ENCODE data around the gene INHBC.
A peak's percentile ranks its signal among the peaks of the same experiment; 100 is the strongest.

The INHBC gene

GRCh38 chr12:57452181-57452936 lies 17.8 kb downstream of the INHBC start (continued):
- TF ChIP-seq ZNF449 (tag by site-specific recombination; IDR thresholded peaks at IDR 0.05) (peak; percentile 90), ZNF416 (tag by site-specific recombination; IDR thresholded peaks at IDR 0.05) (no peak), ZSCAN30 (tag by site-specific recombination; IDR thresholded peaks at IDR 0.05) (no peak), HOXD13 (CRISPR knock-in tag; IDR thresholded peaks at IDR 0.05; ENCODE audit: borderline replicate concordance) (no peak), ZNF366 (tag by site-specific recombination; conservative IDR thresholded peaks at IDR 0.05) (no peak), GLIS1 (tag by site-specific recombination; IDR thresholded peaks at IDR 0.05) (peak; percentile 55), IKZF3 (tag by site-specific recombination; IDR thresholded peaks at IDR 0.05) (peak; percentile 52; the same call in 1 of the 2 replicates), ZFHX2 (tag by site-specific recombination; conservative IDR thresholded peaks at IDR 0.05) (peak; percentile 53; the same call in 1 of the 2 replicates), SP2 (tag by site-specific recombination; IDR thresholded peaks at IDR 0.05) (peak; percentile 22; the same call in 1 of the 2 replicates), ZIC2 (tag by site-specific recombination; IDR thresholded peaks at IDR 0.05) (peak; percentile 61), BCL11B (tag by site-specific recombination; IDR thresholded peaks at IDR 0.05; ENCODE audit: low read depth) (no peak), GLIS2 (tag by site-specific recombination; IDR thresholded peaks at IDR 0.05) (peak; percentile 90), ZBTB8A (tag by site-specific recombination; IDR thresholded peaks at IDR 0.05) (no peak), ZNF23 (tag by site-specific recombination; IDR thresholded peaks at IDR 0.05; ENCODE audit: borderline replicate concordance) (no peak), ZNF629 (tag by site-specific recombination; IDR thresholded peaks at IDR 0.05) (peak; percentile 84), ZNF785 (tag by site-specific recombination; IDR thresholded peaks at IDR 0.05) (no peak), ZNF16 (tag by site-specific recombination; IDR thresholded peaks at IDR 0.05; ENCODE audit: low read depth) (no peak), YY2 (tag by site-specific recombination; IDR thresholded peaks at IDR 0.05) (no peak), ZNF610 (tag by site-specific recombination; IDR thresholded peaks at IDR 0.05; ENCODE audit: borderline replicate concordance) (no peak), ZNF707 (tag by site-specific recombination; IDR thresholded peaks at IDR 0.05) (no peak), ZNF518A (tag by site-specific recombination; conservative IDR thresholded peaks at IDR 0.05; ENCODE audit: low read depth) (no peak), ZNF138 (tag by site-specific recombination; IDR thresholded peaks at IDR 0.05; ENCODE audit: borderline replicate concordance) (no peak), KLF9 (tag by site-specific recombination; IDR thresholded peaks at IDR 0.05; ENCODE audit: low read depth) (peak; percentile 20; the same call in 1 of the 2 replicates), ZNF530 (tag by site-specific recombination; IDR thresholded peaks at IDR 0.05; ENCODE audit: low read depth) (no peak), PRDM2 (tag by site-specific recombination; IDR thresholded peaks at IDR 0.05; ENCODE audit: borderline replicate concordance) (no peak), YY1 (tag by site-specific recombination; IDR thresholded peaks at IDR 0.05) (no peak), ZNF777 (tag by site-specific recombination; IDR thresholded peaks at IDR 0.05; ENCODE audit: borderline replicate concordance) (no peak), EGR2 (tag by site-specific recombination; IDR thresholded peaks at IDR 0.05; ENCODE audit: low read depth) (peak; percentile 32; the same call in 1 of the 2 replicates), ZBTB21 (tag by site-specific recombination; IDR thresholded peaks at IDR 0.05) (peak; percentile 67; the same call in 1 of the 2 replicates)
